ENCODE measurements around the gene PTPRD. TPM values are rescaled to one million over a fixed set of nuclear protein-coding genes. Genes with fewer than 3 reads are reported as not detected.

PTPRD gene
- polyA plus RNA-seq, 1 experiment, result 0.39 TPM

GRCh38 chr9:9920425-9921060 is 692.3 kb downstream of the PTPRD start:
- no peak for TF ChIP-seq CTCF (IDR thresholded peaks at IDR 0.05; ENCODE audit: insufficient read depth, low read depth, low read length)
- no peak for DNase-seq (ENCODE audit: low read depth)
- H3K36me3 ChIP-seq (ENCODE audit: control insufficient read depth, insufficient read depth, low read length), result no peaks in the 10 kb centered on the region
- POLR2A ChIA-PET, result no interaction called here
- no peaks in the 10 kb centered on the region for H3K27me3 ChIP-seq (ENCODE audit: control insufficient read depth, insufficient read depth, low read length)
- CTCF ChIA-PET, result interaction anchor here (0.6 kb wide), 1 partner anchor 313 kb away, joined by 3 read pairs; no protein-coding TSS in a partner anchor
- H3K4me3 ChIP-seq (ENCODE audit: low read depth, low read length), result no peak overlapping the region

- CTCF ChIA-PET, result no interaction called here
- POLR2A ChIA-PET, result no interaction called here
- Histone ChIP-seq H3K36me3 (ENCODE audit: control insufficient read depth, insufficient read depth, low read length) (no peaks in the 10 kb centered on the region), H3K27me3 (ENCODE audit: control insufficient read depth, insufficient read depth, low read length) (no peaks in the 10 kb centered on the region), H3K4me3 (ENCODE audit: low read depth, low read length) (no peak overlapping the region)
- no peak for TF ChIP-seq CTCF (IDR thresholded peaks at IDR 0.05; ENCODE audit: insufficient read depth, low read depth, low read length)
- no peak for DNase-seq (ENCODE audit: low read depth)
Measured at GRCh38 chr9:9919174-9919775, 693.5 kb downstream of the PTPRD start.

GRCh38 chr9:9917400-9917799 is 695.4 kb downstream of the PTPRD start:
- DNase-seq (ENCODE audit: low read depth), result no peak
- TF ChIP-seq CTCF (IDR thresholded peaks at IDR 0.05; ENCODE audit: insufficient read depth, low read depth, low read length), result no peak
- ChIA-PET POLR2A (no interaction called here), CTCF (no interaction called here)
- no peaks in the 10 kb centered on the region for H3K27me3 ChIP-seq (ENCODE audit: control insufficient read depth, insufficient read depth, low read length)
- no peaks in the 10 kb centered on the region for H3K36me3 ChIP-seq (ENCODE audit: control insufficient read depth, insufficient read depth, low read length)
- no peak overlapping the region for H3K4me3 ChIP-seq (ENCODE audit: low read depth, low read length)

GRCh38 chr9:9914174-9914573 is 698.6 kb downstream of the PTPRD start:
- CTCF ChIA-PET, result no interaction called here
- TF ChIP-seq CTCF (IDR thresholded peaks at IDR 0.05; ENCODE audit: insufficient read depth, low read depth, low read length), result no peak
- no peaks in the 10 kb centered on the region for H3K36me3 ChIP-seq (ENCODE audit: control insufficient read depth, insufficient read depth, low read length)
- H3K27me3 ChIP-seq (ENCODE audit: control insufficient read depth, insufficient read depth, low read length), result no peaks in the 10 kb centered on the region
- POLR2A ChIA-PET, result no interaction called here
- H3K4me3 ChIP-seq (ENCODE audit: low read depth, low read length), result no peak overlapping the region
- no peak for DNase-seq (ENCODE audit: low read depth)

- DNase-seq (ENCODE audit: low read depth), result no peak
- H3K36me3 ChIP-seq (ENCODE audit: control insufficient read depth, insufficient read depth, low read length), result no peaks in the 10 kb centered on the region
- no peak overlapping the region for H3K4me3 ChIP-seq (ENCODE audit: low read depth, low read length)
- POLR2A ChIA-PET, result no interaction called here
- no peak for TF ChIP-seq CTCF (IDR thresholded peaks at IDR 0.05; ENCODE audit: insufficient read depth, low read depth, low read length)
- CTCF ChIA-PET, result no interaction called here
- no peaks in the 10 kb centered on the region for H3K27me3 ChIP-seq (ENCODE audit: control insufficient read depth, insufficient read depth, low read length)
Measured at GRCh38 chr9:9913276-9913832, 699.4 kb downstream of the PTPRD start.
